GM19238 (cell line): ENCODE measurements around the gene FAM227B.
A peak's percentile ranks its signal among the peaks of the same experiment; 100 is the strongest.
"Not testable (repeated sequence)": the region's sequence is repeated elsewhere in the genome, so short reads cannot be mapped to it uniquely, and the experiment has no call there.

Experiments used
- DNase-seq: peaks from one replicate; pipeline ENCODE4 v3.0.0; 2011; ENCODE audit warnings: low spot score; ENCODE audit not compliant: insufficient read length

The FAM227B gene

GRCh38 chr15:49610157-49610918 lies 10.3 kb downstream of the FAM227B start:
- no peak for DNase-seq

GRCh38 chr15:49606594-49606993 lies 14.0 kb downstream of the FAM227B start:
- DNase-seq = no peak

GRCh38 chr15:49605588-49605987 lies 15.0 kb downstream of the FAM227B start:
- DNase-seq = no peak

- no peak for DNase-seq
Observed at GRCh38 chr15:49604625-49605409, 15.8 kb downstream of the FAM227B start.

GRCh38 chr15:49592829-49593316 lies 27.7 kb downstream of the FAM227B start:
- DNase-seq = not testable (repeated sequence)

- peak; percentile 2 for DNase-seq
Observed at GRCh38 chr15:49589030-49589429, 31.6 kb downstream of the FAM227B start.

- DNase-seq = no peak
Observed at GRCh38 chr15:49573421-49573820, 47.2 kb downstream of the FAM227B start.

GRCh38 chr15:49570672-49571071 lies 49.9 kb downstream of the FAM227B start:
- no peak for DNase-seq

GRCh38 chr15:49570174-49570573 lies 50.4 kb downstream of the FAM227B start:
- no peak for DNase-seq

GRCh38 chr15:49560045-49560444 lies 60.6 kb downstream of the FAM227B start:
- no peak for DNase-seq

GRCh38 chr15:49558929-49559328 lies 61.7 kb downstream of the FAM227B start:
- DNase-seq = no peak

GRCh38 chr15:49556437-49556836 lies 64.2 kb downstream of the FAM227B start:
- no peak for DNase-seq

GRCh38 chr15:49550342-49550741 lies 70.3 kb downstream of the FAM227B start:
- DNase-seq = not testable (repeated sequence)

- no peak for DNase-seq
Observed at GRCh38 chr15:49538520-49538919, 82.1 kb downstream of the FAM227B start.

- no peak for DNase-seq
Observed at GRCh38 chr15:49530092-49530491, 90.5 kb downstream of the FAM227B start.

GRCh38 chr15:49528289-49528688 lies 92.3 kb downstream of the FAM227B start:
- DNase-seq = no peak

GRCh38 chr15:49521802-49522201 lies 98.8 kb downstream of the FAM227B start:
- DNase-seq = no peak

- not testable (repeated sequence) for DNase-seq
Observed at GRCh38 chr15:49512739-49513138, 107.9 kb downstream of the FAM227B start.

GRCh38 chr15:49507261-49507660 lies 113.4 kb downstream of the FAM227B start:
- no peak for DNase-seq

GRCh38 chr15:49506341-49506740 lies 114.3 kb downstream of the FAM227B start:
- no peak for DNase-seq

- DNase-seq = no peak
Observed at GRCh38 chr15:49501586-49501985, 119.0 kb downstream of the FAM227B start.

- no peak for DNase-seq
Observed at GRCh38 chr15:49495993-49496753, 124.4 kb downstream of the FAM227B start.
